Activated naive CD8-positive, alpha-beta T cell treated with anti-CD3 and anti-CD28 coated beads, Interleukin-2, amount 10 ng/mL, durations not matched to agents 7 days and 5 days (primary cell): ENCODE results near the gene COL19A1. TPM values are rescaled to one million over a fixed set of nuclear protein-coding genes. Genes with fewer than 3 reads are reported as not detected.
"Not testable (repeated sequence)": the region's sequence is repeated elsewhere in the genome, so short reads cannot be mapped to it uniquely, and the experiment has no call there.

Experiments used
- ATAC-seq: fragments of 150-1000 bp; cut with Tn5 transposase; one replicate; pipeline ENCODE4 v1.10.0; 2021; ENCODE audit warnings: low read depth, moderate library complexity
- POLR2A ChIA-PET: fragments of 350-600 bp; sonication (Branson Sonifier 250); formaldehyde crosslinking; loops from one replicate; lab custom pipeline; 2021; ENCODE audit warnings: antibody characterized with exemption; lab: Charles Lee
- DNase-seq: peaks from one replicate; pipeline ENCODE4 v3.0.0; 2021
- H3K27ac Mint-ChIP-seq: one replicate; pipeline ENCODE4 v1.8.0; 2022; ENCODE audit warnings: mild to moderate bottlenecking, mixed read lengths
- H3K27me3 Mint-ChIP-seq: one replicate; pipeline ENCODE4 v1.8.0; 2022; ENCODE audit warnings: mild to moderate bottlenecking, moderate library complexity, mixed read lengths
- H3K36me3 Mint-ChIP-seq: one replicate; pipeline ENCODE4 v1.8.0; 2021; ENCODE audit warnings: mild to moderate bottlenecking, mixed read lengths
- H3K4me1 Mint-ChIP-seq: one replicate; pipeline ENCODE4 v1.8.0; 2021; ENCODE audit warnings: mixed read lengths
- H3K4me3 Mint-ChIP-seq: one replicate; pipeline ENCODE4 v1.8.0; 2022; ENCODE audit warnings: mild to moderate bottlenecking, moderate library complexity, mixed read lengths
- H3K9me3 Mint-ChIP-seq: one replicate; pipeline ENCODE4 v1.8.0; 2021; ENCODE audit warnings: mixed read lengths
- total RNA-seq, 2 experiments: library from RNA; stranded (reverse); gene quantifications; one replicate each; pipeline ENCODE4 v1.2.3, GENCODE V29; 2021

COL19A1 gene
- total RNA-seq, 2 experiments from 2014 or later = 0.06 TPM

GRCh38 chr6:69894578-69895347 is 28.4 kb downstream of the COL19A1 start:
- H3K9me3 Mint-ChIP-seq = peaks cover 1% of the 10 kb centered on the region
- DNase-seq (no peak), ATAC-seq (no peak)
- H3K27ac Mint-ChIP-seq = no peak overlapping the region
- peaks cover 4% of the 10 kb centered on the region for H3K4me1 Mint-ChIP-seq
- H3K27me3 Mint-ChIP-seq = peaks cover 10% of the 10 kb centered on the region
- POLR2A ChIA-PET = no interaction called here
- no peak overlapping the region for H3K4me3 Mint-ChIP-seq
- H3K36me3 Mint-ChIP-seq = no peaks in the 10 kb centered on the region

GRCh38 chr6:69895396-69895795 is 29.0 kb downstream of the COL19A1 start:
- Mint-ChIP-seq H3K36me3 (no peaks in the 10 kb centered on the region), H3K4me3 (no peak overlapping the region), H3K27ac (no peak overlapping the region), H3K4me1 (peaks cover 4% of the 10 kb centered on the region), H3K27me3 (peaks cover 10% of the 10 kb centered on the region), H3K9me3 (no peaks in the 10 kb centered on the region)
- POLR2A ChIA-PET = no interaction called here
- ATAC-seq (no peak), DNase-seq (no peak)

- DNase-seq (no peak), ATAC-seq (no peak)
- Mint-ChIP-seq H3K9me3 (no peaks in the 10 kb centered on the region), H3K4me1 (no peaks in the 10 kb centered on the region), H3K36me3 (no peaks in the 10 kb centered on the region), H3K27ac (no peak overlapping the region), H3K4me3 (no peak overlapping the region), H3K27me3 (peaks cover 4% of the 10 kb centered on the region)
- POLR2A ChIA-PET = no interaction called here
These were observed 34.5 kb downstream of the COL19A1 start for GRCh38 chr6:69900869-69901268.

GRCh38 chr6:69901361-69901760 is 35.0 kb downstream of the COL19A1 start:
- DNase-seq = no peak
- POLR2A ChIA-PET = no interaction called here
- no peaks in the 10 kb centered on the region for H3K9me3 Mint-ChIP-seq
- no peaks in the 10 kb centered on the region for H3K36me3 Mint-ChIP-seq
- no peak for ATAC-seq
- H3K27ac Mint-ChIP-seq = no peak overlapping the region
- H3K4me3 Mint-ChIP-seq = no peak overlapping the region
- peaks cover 4% of the 10 kb centered on the region for H3K27me3 Mint-ChIP-seq
- H3K4me1 Mint-ChIP-seq = no peaks in the 10 kb centered on the region

- no peaks in the 10 kb centered on the region for H3K4me1 Mint-ChIP-seq
- no peaks in the 10 kb centered on the region for H3K36me3 Mint-ChIP-seq
- H3K4me3 Mint-ChIP-seq = no peak overlapping the region
- POLR2A ChIA-PET = no interaction called here
- DNase-seq (no peak), ATAC-seq (no peak)
- H3K27me3 Mint-ChIP-seq = peaks cover 11% of the 10 kb centered on the region
- no peaks in the 10 kb centered on the region for H3K9me3 Mint-ChIP-seq
- no peak overlapping the region for H3K27ac Mint-ChIP-seq
These were observed 41.7 kb downstream of the COL19A1 start for GRCh38 chr6:69907981-69908498.

GRCh38 chr6:69913361-69913760 is 47.0 kb downstream of the COL19A1 start:
- H3K27ac Mint-ChIP-seq = no peak overlapping the region
- POLR2A ChIA-PET = interaction anchor here (0.7 kb wide), 1 partner anchor 47 kb away, joined by 4 read pairs; no protein-coding TSS in a partner anchor

GRCh38 chr6:69914015-69914485 is 47.7 kb downstream of the COL19A1 start:
- Mint-ChIP-seq H3K36me3 (no peaks in the 10 kb centered on the region), H3K27me3 (peaks cover 11% of the 10 kb centered on the region), H3K4me3 (no peak overlapping the region), H3K4me1 (peaks cover 4% of the 10 kb centered on the region), H3K9me3 (no peaks in the 10 kb centered on the region), H3K27ac (no peak overlapping the region)
- POLR2A ChIA-PET = interaction anchor here (0.7 kb wide), 1 partner anchor 48 kb away, joined by 4 read pairs; no protein-coding TSS in a partner anchor
- DNase-seq (no peak), ATAC-seq (no peak)

More at GRCh38 chr6:69913361-69913760, 47.0 kb downstream of the COL19A1 start:
- peaks cover 4% of the 10 kb centered on the region for H3K4me1 Mint-ChIP-seq
- ATAC-seq = no peak
- DNase-seq = no peak
- H3K27me3 Mint-ChIP-seq = peaks cover 11% of the 10 kb centered on the region
- no peak overlapping the region for H3K4me3 Mint-ChIP-seq
- no peaks in the 10 kb centered on the region for H3K36me3 Mint-ChIP-seq
- H3K9me3 Mint-ChIP-seq = no peaks in the 10 kb centered on the region

GRCh38 chr6:69915346-69915745 is 49.0 kb downstream of the COL19A1 start:
- no peak overlapping the region for H3K27ac Mint-ChIP-seq
- H3K27me3 Mint-ChIP-seq = peaks cover 9% of the 10 kb centered on the region
- no peaks in the 10 kb centered on the region for H3K36me3 Mint-ChIP-seq
- ATAC-seq (no peak), DNase-seq (no peak)
- no peak overlapping the region for H3K4me3 Mint-ChIP-seq
- peaks cover 4% of the 10 kb centered on the region for H3K4me1 Mint-ChIP-seq
- POLR2A ChIA-PET = no interaction called here
- no peaks in the 10 kb centered on the region for H3K9me3 Mint-ChIP-seq

GRCh38 chr6:69917834-69918233 is 51.5 kb downstream of the COL19A1 start:
- DNase-seq (no peak), ATAC-seq (no peak)
- Mint-ChIP-seq H3K4me3 (no peak overlapping the region), H3K27me3 (no peaks in the 10 kb centered on the region), H3K4me1 (peaks cover 4% of the 10 kb centered on the region), H3K9me3 (no peaks in the 10 kb centered on the region), H3K36me3 (no peaks in the 10 kb centered on the region), H3K27ac (no peak overlapping the region)
- POLR2A ChIA-PET = no interaction called here

- DNase-seq (no peak), ATAC-seq (no peak)
- POLR2A ChIA-PET = no interaction called here
- Mint-ChIP-seq H3K27ac (no peak overlapping the region), H3K4me3 (no peak overlapping the region), H3K4me1 (peaks cover 4% of the 10 kb centered on the region), H3K27me3 (no peaks in the 10 kb centered on the region), H3K9me3 (no peaks in the 10 kb centered on the region), H3K36me3 (no peaks in the 10 kb centered on the region)
These were observed 52.6 kb downstream of the COL19A1 start for GRCh38 chr6:69918813-69919475.

- H3K27ac Mint-ChIP-seq, H3K4me3 Mint-ChIP-seq, ATAC-seq, H3K36me3 Mint-ChIP-seq, H3K4me1 Mint-ChIP-seq, H3K9me3 Mint-ChIP-seq, DNase-seq, H3K27me3 Mint-ChIP-seq, POLR2A ChIA-PET: not testable (repeated sequence)
These were observed 54.7 kb downstream of the COL19A1 start for GRCh38 chr6:69921066-69921465.

GRCh38 chr6:69921611-69922010 is 55.3 kb downstream of the COL19A1 start:
- H3K27ac Mint-ChIP-seq, POLR2A ChIA-PET, ATAC-seq, H3K4me1 Mint-ChIP-seq, DNase-seq, H3K36me3 Mint-ChIP-seq, H3K9me3 Mint-ChIP-seq, H3K27me3 Mint-ChIP-seq, H3K4me3 Mint-ChIP-seq: not testable (repeated sequence)

- DNase-seq (no peak), ATAC-seq (no peak)
- H3K27me3 Mint-ChIP-seq = peaks cover 2% of the 10 kb centered on the region
- POLR2A ChIA-PET = no interaction called here
- H3K36me3 Mint-ChIP-seq = no peaks in the 10 kb centered on the region
- no peaks in the 10 kb centered on the region for H3K4me1 Mint-ChIP-seq
- H3K9me3 Mint-ChIP-seq = peaks cover 4% of the 10 kb centered on the region
- no peak overlapping the region for H3K27ac Mint-ChIP-seq
- H3K4me3 Mint-ChIP-seq = no peak overlapping the region
These were observed 60.4 kb downstream of the COL19A1 start for GRCh38 chr6:69926745-69927144.

- no peak for ATAC-seq
- POLR2A ChIA-PET = no interaction called here
- DNase-seq = no peak
These were observed 66.9 kb downstream of the COL19A1 start for GRCh38 chr6:69933239-69933638.

More at GRCh38 chr6:69933239-69933638, 66.9 kb downstream of the COL19A1 start:
- no peak overlapping the region for H3K4me3 Mint-ChIP-seq
- H3K9me3 Mint-ChIP-seq = no peaks in the 10 kb centered on the region
- peaks cover 6% of the 10 kb centered on the region for H3K27me3 Mint-ChIP-seq
- no peak overlapping the region for H3K27ac Mint-ChIP-seq
- no peaks in the 10 kb centered on the region for H3K4me1 Mint-ChIP-seq
- no peaks in the 10 kb centered on the region for H3K36me3 Mint-ChIP-seq
